NCI-H2029 (cell line): ENCODE data around the gene THAP7.
A peak's percentile ranks its signal among the peaks of the same experiment; 100 is the strongest.
"Not testable (repeated sequence)": the region's sequence is repeated elsewhere in the genome, so short reads cannot be mapped to it uniquely, and the experiment has no call there.

ENCODE experiments used
- DNase-seq: peaks from one replicate; lab custom pipeline; 2025; lab: John Stamatoyannopoulos, UW

Gene THAP7, protein sequence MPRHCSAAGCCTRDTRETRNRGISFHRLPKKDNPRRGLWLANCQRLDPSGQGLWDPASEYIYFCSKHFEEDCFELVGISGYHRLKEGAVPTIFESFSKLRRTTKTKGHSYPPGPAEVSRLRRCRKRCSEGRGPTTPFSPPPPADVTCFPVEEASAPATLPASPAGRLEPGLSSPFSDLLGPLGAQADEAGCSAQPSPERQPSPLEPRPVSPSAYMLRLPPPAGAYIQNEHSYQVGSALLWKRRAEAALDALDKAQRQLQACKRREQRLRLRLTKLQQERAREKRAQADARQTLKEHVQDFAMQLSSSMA

GRCh38 chr22:21001601-21002325 is at the start of gene THAP7:
THAP7 (minus strand) TSS chr22:21002118; CDS start chr22:21001911, 207 bp downstream.
- peak; percentile 94 for DNase-seq

DNA sequence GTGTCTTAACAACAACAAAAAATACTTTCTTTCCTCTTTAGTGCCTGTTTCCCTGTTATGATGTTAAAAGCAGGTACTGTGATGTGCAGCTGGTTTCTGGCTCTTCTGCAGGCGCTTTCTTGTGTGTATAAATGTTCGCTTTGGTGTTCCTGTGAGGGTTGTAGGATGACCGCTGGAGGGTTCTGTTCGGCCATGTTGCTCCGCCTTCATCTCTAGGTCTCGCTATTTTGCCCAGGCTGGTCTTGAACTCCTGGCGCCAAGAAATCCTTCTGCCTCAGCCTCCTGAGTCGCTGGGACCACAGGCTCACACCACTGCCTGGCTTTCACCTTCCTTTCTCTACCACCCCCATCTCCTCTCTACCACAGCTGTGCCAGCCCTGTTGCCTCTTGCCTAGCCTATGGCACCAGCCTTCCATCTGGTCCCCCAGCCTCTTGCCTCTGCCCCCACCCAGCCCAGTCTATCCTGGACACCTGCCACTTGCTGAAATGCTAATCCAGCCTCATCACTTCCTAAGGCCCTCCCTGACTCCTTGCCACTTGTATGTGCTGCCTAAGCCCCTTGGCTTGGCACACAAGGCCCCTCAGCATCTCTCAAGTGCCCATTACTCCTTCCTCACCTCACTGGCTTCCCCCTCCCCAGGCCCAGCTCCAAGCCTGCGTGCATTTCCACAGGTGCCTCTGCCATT is 49.4 kb upstream of the THAP7 start:
- DNase-seq, result no peak

DNA sequence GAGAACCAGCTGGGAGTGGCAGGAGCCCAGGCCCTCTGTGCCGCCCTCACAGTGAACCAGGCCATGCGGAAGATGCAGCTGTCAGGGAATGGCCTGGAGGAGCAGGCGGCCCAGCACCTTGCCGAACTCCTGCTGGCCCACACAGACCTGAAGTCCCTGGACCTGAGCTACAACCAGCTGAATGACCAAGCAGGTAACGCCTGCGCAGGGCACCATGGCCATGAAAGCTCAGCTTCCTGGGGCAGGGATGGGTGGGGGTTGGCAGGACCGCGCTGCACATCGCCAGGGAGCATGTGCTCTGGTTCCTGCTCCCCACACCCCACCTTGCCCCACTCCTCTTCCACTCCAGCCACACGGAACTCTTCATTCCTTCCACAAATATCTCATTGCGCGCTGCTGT is 47.0 kb upstream of the THAP7 start:
- not testable (repeated sequence) for DNase-seq

- DNase-seq, result not testable (repeated sequence)
Observed at GRCh38 chr22:21048448-21048847, 46.5 kb upstream of the THAP7 start.

DNA sequence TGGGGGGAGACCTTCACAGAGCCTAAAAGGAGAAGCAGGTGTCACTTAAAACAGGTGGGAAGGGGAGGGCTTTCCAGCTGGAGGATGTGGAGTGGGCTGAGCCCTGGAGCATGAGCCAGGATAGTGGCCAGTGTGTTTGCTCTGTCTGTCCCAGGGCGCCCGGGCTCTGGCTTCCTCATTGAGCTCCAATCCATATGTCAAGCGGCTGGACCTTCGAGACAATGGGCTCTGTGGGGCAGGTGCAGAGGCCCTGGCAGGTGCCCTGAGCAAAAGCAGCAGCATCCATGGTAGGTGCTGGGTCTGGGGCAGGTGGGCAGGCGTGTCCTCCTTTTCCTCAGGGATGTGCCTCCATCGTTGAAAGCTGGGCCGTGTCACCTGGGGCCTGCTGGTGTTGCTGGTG is 45.8 kb upstream of the THAP7 start:
- no peak for DNase-seq

DNA sequence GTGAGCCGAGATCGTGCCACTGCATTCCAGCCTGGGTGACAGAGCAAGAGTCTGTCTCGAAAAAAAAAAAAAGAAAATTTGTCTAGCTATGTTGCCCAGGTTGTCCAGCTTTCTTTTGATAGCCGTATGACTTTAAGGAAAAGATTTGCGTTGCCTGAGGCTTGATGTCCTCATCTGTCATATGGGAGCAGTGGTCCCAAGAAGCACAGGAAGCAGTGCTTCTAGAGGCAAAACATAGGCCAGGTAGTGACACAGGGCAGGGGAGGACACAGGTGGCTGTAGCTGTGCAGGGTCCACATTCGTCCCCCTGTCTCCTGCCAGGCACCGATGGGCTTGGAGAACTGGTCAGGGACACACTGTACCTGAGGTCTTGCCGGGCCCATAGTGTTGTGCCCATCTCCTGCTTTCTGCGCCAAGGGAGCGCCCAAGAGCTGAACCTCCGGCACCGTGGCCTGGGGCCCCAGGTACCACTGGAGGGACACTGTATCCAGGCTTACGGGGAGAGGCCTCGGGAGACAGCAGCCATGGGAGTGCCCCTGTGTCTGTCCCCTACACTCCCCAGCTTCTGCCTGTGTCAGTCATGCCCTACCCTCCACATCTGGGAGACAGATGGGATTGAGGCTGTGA is 45.2 kb upstream of the THAP7 start:
- DNase-seq, result no peak

DNA sequence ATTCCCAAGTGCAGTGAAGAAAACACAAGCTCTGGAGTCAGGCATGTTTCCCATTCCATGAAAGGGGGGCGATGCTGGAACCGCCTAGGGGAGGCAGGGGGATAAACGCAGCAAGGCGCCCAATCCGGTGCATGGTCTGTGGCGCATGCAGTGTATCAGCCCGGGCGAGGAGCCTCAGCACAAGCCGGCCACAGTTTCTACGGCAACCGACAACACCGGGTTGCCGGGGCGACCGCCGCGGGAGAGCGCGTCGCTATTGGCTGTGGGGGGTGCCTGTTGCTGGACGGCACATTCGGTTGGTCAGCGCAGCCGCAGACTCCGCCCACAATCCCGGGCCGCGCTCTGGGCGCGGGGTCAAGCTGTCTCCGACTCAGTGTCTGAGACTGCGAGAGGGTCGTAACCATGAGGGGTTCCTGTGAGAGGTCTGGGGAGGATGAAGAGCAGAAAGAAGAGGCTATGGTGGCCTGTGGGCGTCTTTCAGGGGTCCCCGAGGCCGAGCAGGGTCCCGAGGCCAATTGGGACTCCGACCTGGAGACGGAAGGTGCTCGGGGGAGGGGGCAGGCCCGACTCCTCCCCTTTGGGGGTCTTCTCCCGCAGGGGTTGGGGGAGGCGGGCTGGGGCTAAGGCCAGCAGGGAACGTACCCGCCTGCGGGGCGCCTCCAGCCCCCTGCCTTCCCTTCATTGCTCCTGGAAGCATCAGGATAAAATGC is 43.8 kb upstream of the THAP7 start, which contains the start of gene LRRC74B:
LRRC74B (plus strand) TSS at position 362 of the 710 bp plus-strand sequence; CDS start at position 403, 41 bp downstream.
- peak; percentile 81 for DNase-seq

DNA sequence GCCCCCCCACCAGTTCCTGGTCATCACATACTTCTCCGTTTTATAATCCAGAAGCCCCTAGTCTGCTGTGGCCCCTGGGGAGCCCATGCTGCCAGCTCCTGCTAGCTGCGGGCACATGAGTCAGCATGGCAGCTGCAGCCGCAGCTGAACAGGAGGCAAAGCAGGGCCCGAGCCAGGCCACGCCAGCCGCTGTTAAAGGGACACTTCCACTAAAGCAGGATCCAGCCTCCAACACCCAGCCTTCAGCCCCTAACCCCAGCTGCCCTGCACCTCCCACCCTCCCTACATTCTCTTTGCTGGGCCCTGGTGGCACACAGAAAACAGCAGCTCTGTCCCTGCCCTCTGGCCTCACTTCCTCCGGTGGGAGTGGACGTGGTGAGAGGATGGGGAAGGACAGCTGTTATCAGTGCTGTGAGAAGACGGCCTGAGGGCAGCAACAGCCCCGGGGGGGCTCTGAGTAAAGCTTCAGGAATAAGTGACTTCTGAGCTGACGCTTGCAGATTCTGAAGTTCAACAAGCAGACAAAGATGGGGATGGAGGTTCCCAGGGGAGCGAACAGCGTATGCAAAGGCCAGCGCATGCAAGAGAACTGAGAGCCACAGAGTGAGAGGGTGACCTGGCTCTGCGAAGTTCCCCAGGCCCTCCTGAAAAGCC is 43.1 kb upstream of the THAP7 start:
- DNase-seq, result no peak

GRCh38 chr22:21043860-21044535 is 42.1 kb upstream of the THAP7 start:
- no peak for DNase-seq

GRCh38 chr22:21042978-21043859 is 41.3 kb upstream of the THAP7 start:
- no peak for DNase-seq

DNA sequence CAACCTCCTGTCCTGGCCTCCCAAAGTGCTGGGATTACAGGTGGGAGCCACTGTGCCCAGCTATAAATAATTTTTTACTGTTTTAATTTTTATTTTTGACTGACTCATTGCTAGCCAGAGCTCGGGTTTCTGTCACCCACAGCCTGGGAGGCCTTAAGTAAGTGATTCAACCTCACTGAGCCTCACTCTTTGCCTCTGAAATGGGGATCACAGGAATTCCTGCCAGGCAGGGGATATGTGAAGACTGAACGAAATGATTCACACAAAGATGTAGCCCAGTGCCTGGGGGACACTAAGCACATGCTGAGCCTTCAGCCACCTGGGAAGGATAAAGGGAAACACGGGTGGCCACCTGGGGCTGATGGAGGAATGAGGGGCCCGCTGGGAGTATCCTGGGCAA is 40.0 kb upstream of the THAP7 start:
- DNase-seq, result no peak

DNA sequence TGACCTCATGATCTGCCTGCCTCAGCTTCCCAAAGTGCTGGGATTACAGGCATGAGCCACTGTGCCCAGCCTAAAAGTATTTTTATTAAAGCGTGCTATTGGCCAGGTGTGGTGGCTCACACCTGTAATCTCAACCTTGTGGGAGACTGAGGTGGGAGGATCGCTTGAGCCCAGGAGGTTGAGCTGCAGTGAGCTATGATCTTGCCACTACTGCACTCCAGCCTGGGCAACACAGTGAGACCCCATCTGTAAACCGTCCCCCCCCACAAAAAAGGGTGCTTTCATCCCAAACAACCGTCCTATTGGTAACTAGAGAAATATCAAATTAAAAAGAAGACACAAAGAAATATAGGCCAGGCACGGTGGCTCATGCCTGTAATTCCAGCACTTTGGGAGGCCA is 37.2 kb upstream of the THAP7 start:
- DNase-seq, result not testable (repeated sequence)

- DNase-seq, result no peak
Observed at GRCh38 chr22:21038405-21038804, 36.5 kb upstream of the THAP7 start.

DNA sequence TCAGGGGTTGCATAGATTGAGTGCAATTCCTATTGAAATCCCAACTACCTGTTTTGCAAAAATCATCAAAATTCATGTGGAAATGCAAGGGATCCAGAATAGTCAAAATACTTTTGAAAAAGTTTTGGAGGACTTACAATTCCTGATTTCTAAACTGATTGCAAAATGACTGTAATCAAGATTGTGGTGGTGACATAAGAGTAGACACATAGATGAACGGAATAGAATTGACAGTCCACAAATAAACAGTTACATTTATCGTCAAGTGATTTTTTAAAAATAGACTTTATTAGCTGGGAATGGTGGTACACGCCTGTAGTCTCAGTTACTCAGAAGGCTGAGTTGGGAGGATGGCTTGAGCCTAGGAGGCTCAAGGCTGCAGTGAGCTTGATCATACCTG is 33.1 kb upstream of the THAP7 start:
- DNase-seq, result no peak

GRCh38 chr22:21033895-21034294 is 32.0 kb upstream of the THAP7 start:
- no peak for DNase-seq

GRCh38 chr22:21032868-21033688 is 31.2 kb upstream of the THAP7 start:
- no peak for DNase-seq

DNA sequence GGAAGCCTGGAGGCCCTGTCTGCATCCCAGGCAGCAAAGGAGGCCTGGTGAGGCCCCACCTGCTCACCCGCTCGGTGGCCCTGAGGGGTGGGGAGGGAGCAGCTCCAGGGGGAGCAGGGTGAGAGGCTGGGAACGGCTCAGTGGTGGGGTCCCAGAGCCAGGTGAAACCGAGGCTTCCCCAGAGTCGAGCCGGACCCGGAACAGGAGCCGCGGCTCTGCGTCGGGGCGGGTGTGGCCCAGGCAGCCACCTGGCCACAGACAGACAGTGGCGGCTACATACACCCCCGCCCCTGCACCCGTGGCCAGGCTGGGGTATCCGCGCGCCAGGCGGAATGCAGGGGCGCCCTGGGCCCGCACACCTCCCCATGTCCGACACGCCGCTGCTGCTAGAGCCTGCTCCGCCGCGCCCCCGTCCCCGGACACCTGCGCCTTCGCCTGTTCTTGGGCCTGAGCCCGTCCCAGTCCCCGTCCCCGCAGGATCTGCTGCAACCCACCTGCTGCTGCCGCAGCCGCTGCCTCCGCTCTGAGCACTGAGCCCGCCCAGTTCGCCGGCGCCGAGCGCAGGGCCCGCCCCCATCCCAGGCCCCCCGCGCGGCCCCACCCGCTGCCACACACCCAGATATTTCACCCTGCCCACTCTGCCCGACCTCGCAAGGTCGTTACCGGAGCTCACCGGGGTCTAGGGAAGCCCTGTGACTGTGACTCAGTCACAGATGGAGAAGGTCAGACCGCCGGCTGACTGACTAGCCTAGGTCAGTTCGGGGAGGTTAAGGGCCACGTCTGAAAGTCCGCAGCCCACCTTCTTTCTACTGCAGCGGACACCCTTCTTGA is 30.3 kb upstream of the THAP7 start, which contains the start of gene SLC7A4:
SLC7A4 (minus strand) TSS at position 525 of the 831 bp plus-strand sequence. CDS start 749 bp downstream, outside the sequence.
- no peak for DNase-seq
